Lower leg skin (tissue), 3 donors: Measurements from ENCODE around the gene HMCN2.

ENCODE experiments used
- CTCF ChIP-seq, 3 donors: fragments of 450-650 bp; IDR thresholded peaks; one replicate each; pipeline ENCODE4 v1.5.1; 2016; ENCODE audit warnings: antibody characterized with exemption in 3 of 3, mild to moderate bottlenecking in 3 of 3, moderate library complexity in 2 of 3
- POLR2A ChIP-seq, 2 donors: fragments of 450-650 bp; IDR thresholded peaks; one replicate each; pipeline ENCODE4 v1.6.1; 2016 to 2017; ENCODE audit warnings: antibody characterized with exemption in 2 of 2, mild to moderate bottlenecking in 1 of 2, moderate library complexity in 1 of 2

- no peak for TF ChIP-seq POLR2A (IDR thresholded peaks at IDR 0.05)
- TF ChIP-seq CTCF (IDR thresholded peaks at IDR 0.05) = no peak
Observed at GRCh38 chr9:130234340-130235260, 31.0 kb upstream of the HMCN2 start.
